Activated CD8-positive, alpha-beta T cell treated with anti-CD3 and anti-CD28 coated beads for 36 hours (primary cell): ENCODE measurements around the gene KIRREL3. TPM values are rescaled to one million over a fixed set of nuclear protein-coding genes. Genes with fewer than 3 reads are reported as not detected.

Source experiments
- ATAC-seq: fragments of 200-7000 bp; cut with Tn5 transposase; one replicate; pipeline ENCODE4 v1.10.0; 2021; ENCODE audit warnings: mild to moderate bottlenecking, moderate library complexity
- CTCF ChIA-PET: fragments of 350-600 bp; sonication (Branson Sonifier 250); formaldehyde crosslinking; loops from one replicate; lab custom pipeline; 2021; ENCODE audit warnings: antibody characterized with exemption; lab: Charles Lee
- POLR2A ChIA-PET: fragments of 350-600 bp; sonication (Branson Sonifier 250); formaldehyde crosslinking; loops from one replicate; lab custom pipeline; 2021; ENCODE audit warnings: antibody characterized with exemption; lab: Charles Lee
- DNase-seq: peaks from one replicate; pipeline ENCODE4 v3.0.0-alpha.2; 2020
- H3K27ac Mint-ChIP-seq: one replicate; pipeline ENCODE4 v1.8.0; 2021; ENCODE audit warnings: mild to moderate bottlenecking, mixed read lengths
- H3K27me3 Mint-ChIP-seq: one replicate; pipeline ENCODE4 v1.8.0; 2021; ENCODE audit warnings: mixed read lengths
- H3K36me3 Mint-ChIP-seq: one replicate; pipeline ENCODE4 v1.8.0; 2021; ENCODE audit warnings: low read depth, mixed read lengths
- H3K4me1 Mint-ChIP-seq: one replicate; pipeline ENCODE4 v1.8.0; 2021; ENCODE audit warnings: low read depth, mixed read lengths
- H3K4me3 Mint-ChIP-seq: one replicate; pipeline ENCODE4 v1.8.0; 2021; ENCODE audit warnings: mild to moderate bottlenecking, moderate library complexity, mixed read lengths
- H3K9me3 Mint-ChIP-seq: one replicate; pipeline ENCODE4 v1.8.0; 2021; ENCODE audit warnings: mixed read lengths
- intact Hi-C: fragments of 100-400 bp; cut with micrococcal nuclease; formaldehyde crosslinking; loops from one replicate; pipeline ENCODE4 v1.10.0; 2022
- total RNA-seq, 2 experiments: library from RNA; stranded (reverse); gene quantifications; one replicate each; pipeline ENCODE4 v1.2.3, GENCODE V29; 2021
- TF ChIP-seq, protein P1 (sequence below): fragments of 200-600 bp; IDR thresholded peaks from one replicate; pipeline ENCODE4 v1.8.0; 2022; ENCODE audit warnings: antibody characterized with exemption, mild to moderate bottlenecking

The KIRREL3 gene
- total RNA-seq, 2 experiments from 2014 or later: not detected

DNA sequence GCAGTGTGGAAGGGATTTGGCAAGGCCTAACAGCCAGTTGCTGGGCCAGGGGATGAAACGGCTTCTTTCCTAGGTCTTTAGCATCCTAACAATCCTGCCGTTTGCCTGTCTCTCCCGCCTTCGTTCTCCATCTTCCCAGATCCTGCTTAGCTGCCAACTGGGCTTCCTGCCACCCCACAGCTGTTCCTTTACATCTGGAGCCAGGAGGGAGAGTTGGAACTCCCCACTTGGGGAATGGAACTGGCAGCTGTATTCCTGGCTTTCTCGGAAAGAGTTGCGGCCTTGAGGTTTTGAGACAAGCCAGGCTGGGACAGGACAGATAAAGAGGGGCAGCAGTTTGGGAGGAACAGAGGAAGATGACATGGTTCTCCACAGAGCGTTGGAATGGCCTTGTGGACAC, 585.4 kb downstream of the KIRREL3 start:
- H3K36me3 Mint-ChIP-seq: peaks cover 7% of the 10 kb centered on the region
- CTCF ChIA-PET: no interaction called here

DNA sequence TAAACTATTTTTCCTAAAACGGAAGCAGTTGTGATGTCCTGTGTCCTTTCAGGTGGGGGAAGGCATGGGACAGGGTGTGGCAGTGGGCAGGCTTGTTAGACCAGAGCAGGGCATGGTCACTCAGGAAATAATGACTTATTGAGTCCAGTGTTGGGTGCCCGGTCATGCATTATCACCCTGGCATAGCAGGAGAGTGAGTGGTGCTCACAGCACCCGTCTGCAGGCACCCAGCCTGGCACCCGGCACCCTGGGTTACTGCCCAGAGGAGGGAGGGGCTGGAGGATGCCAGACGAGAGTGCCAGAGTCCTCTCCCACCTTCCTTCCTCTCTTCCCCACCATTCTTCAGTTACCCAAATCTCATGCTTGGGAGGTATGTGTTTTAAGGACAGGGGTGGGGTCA, 586.0 kb downstream of the KIRREL3 start:
- Mint-ChIP-seq H3K9me3 (no peaks in the 10 kb centered on the region), H3K27ac (no peak overlapping the region), H3K4me1 (peaks cover 11% of the 10 kb centered on the region), H3K36me3 (peaks cover 7% of the 10 kb centered on the region), H3K4me3 (no peak overlapping the region), H3K27me3 (peaks cover 1% of the 10 kb centered on the region)
- ATAC-seq: no peak
- no peak for DNase-seq
- ChIA-PET POLR2A (no interaction called here), CTCF (no interaction called here)
- TF ChIP-seq, protein P1, sequence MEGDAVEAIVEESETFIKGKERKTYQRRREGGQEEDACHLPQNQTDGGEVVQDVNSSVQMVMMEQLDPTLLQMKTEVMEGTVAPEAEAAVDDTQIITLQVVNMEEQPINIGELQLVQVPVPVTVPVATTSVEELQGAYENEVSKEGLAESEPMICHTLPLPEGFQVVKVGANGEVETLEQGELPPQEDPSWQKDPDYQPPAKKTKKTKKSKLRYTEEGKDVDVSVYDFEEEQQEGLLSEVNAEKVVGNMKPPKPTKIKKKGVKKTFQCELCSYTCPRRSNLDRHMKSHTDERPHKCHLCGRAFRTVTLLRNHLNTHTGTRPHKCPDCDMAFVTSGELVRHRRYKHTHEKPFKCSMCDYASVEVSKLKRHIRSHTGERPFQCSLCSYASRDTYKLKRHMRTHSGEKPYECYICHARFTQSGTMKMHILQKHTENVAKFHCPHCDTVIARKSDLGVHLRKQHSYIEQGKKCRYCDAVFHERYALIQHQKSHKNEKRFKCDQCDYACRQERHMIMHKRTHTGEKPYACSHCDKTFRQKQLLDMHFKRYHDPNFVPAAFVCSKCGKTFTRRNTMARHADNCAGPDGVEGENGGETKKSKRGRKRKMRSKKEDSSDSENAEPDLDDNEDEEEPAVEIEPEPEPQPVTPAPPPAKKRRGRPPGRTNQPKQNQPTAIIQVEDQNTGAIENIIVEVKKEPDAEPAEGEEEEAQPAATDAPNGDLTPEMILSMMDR: no peak
- intact Hi-C loops: loop anchor here (10.0 kb wide), 1 partner anchor 100 kb away; no protein-coding TSS in a partner anchor

More for the DNA sequence above, 585.4 kb downstream of the KIRREL3 start:
- ATAC-seq: no peak
- peaks cover 4% of the 10 kb centered on the region for H3K27me3 Mint-ChIP-seq
- intact Hi-C loops: loop anchor here (10.0 kb wide), 1 partner anchor 100 kb away; no protein-coding TSS in a partner anchor
- H3K27ac Mint-ChIP-seq: no peak overlapping the region
- peaks cover 16% of the 10 kb centered on the region for H3K4me1 Mint-ChIP-seq
- TF ChIP-seq, protein P1: no peak
- no peaks in the 10 kb centered on the region for H3K9me3 Mint-ChIP-seq
- no peak overlapping the region for H3K4me3 Mint-ChIP-seq
- POLR2A ChIA-PET: no interaction called here
- DNase-seq: no peak

DNA sequence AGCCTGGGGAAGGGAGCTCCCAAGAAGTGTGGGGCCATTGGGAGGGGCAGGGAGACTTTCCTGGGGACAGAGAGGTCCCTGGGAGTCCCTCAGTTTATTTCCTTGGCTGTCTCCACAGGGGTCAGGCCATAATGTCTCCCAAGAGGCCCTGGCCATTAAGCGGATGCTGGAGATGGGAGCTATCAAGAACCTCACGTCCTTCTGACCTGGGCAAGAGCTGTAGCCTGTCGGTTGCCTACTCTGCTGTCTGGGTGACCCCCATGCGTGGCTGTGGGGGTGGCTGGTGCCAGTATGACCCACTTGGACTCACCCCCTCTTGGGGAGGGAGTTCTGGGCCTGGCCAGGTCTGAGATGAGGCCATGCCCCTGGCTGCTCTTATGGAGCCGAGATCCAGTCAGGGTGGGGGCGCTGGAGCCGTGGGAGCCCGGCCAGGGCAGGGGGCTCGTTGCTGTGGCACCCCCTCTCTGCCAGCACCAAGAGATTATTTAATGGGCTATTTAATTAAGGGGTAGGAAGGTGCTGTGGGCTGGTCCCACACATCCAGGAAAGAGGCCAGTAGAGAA, 586.6 kb downstream of the KIRREL3 start:
- Mint-ChIP-seq H3K4me3 (no peak overlapping the region), H3K4me1 (peaks cover 11% of the 10 kb centered on the region), H3K36me3 (peaks cover 7% of the 10 kb centered on the region), H3K9me3 (no peaks in the 10 kb centered on the region), H3K27me3 (peaks cover 1% of the 10 kb centered on the region), H3K27ac (no peak overlapping the region)
- TF ChIP-seq, protein P1: no peak
- POLR2A ChIA-PET: no interaction called here
- ATAC-seq: no peak
- CTCF ChIA-PET: no interaction called here
- no peak for DNase-seq
- intact Hi-C loops: loop anchor here (10.0 kb wide), 1 partner anchor 99 kb away; no protein-coding TSS in a partner anchor

DNA sequence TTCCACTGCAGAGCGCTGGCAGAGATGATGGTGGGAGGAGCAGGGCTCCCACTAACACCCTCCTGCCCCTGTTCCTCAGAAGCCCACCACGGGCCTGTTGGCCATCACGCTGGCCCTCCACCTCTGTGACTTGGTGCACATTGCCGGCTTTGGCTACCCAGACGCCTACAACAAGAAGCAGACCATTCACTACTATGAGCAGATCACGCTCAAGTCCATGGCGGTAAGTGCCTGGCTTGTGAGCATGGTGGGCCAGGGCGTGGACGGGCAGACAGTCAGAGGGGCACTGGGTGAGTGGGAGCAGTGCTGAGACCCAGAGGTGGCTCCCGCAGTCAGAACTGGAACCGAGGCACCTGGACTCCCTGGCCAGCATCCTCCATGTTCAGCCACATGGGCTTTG, 587.1 kb downstream of the KIRREL3 start:
- TF ChIP-seq, protein P1: no peak
- no peak for DNase-seq
- Mint-ChIP-seq H3K36me3 (peaks cover 7% of the 10 kb centered on the region), H3K27ac (no peak overlapping the region), H3K27me3 (no peaks in the 10 kb centered on the region), H3K4me1 (peaks cover 11% of the 10 kb centered on the region), H3K4me3 (no peak overlapping the region), H3K9me3 (no peaks in the 10 kb centered on the region)
- intact Hi-C loops: loop anchor here (10.0 kb wide), 1 partner anchor 99 kb away; no protein-coding TSS in a partner anchor
- CTCF ChIA-PET: no interaction called here
- no peak for ATAC-seq
- POLR2A ChIA-PET: no interaction called here

DNA sequence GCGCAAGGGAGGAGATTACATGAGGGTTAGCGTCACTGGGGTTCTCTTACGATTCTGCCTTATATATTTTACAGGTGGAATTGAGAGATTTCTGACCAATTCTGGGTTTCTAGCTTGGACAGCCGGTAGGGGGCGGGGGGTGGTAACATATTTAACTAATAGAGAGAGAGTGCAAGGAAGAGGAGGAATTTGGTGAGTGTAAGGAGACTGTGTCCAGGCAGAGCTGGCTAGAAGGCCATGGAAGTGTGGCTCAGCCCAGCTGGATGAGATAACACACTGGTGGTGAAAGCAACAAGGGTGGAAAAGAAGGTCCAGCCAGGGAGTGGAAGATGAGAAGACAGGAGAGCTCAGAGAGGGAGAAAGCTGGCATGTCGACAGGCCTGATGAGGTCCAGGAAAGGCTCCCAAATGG, 588.6 kb downstream of the KIRREL3 start:
- ATAC-seq (no peak), DNase-seq (no peak)
- Mint-ChIP-seq H3K36me3 (peaks cover 7% of the 10 kb centered on the region), H3K4me3 (no peak overlapping the region), H3K9me3 (no peaks in the 10 kb centered on the region), H3K27ac (no peak overlapping the region), H3K4me1 (peaks cover 10% of the 10 kb centered on the region), H3K27me3 (no peaks in the 10 kb centered on the region)
- CTCF ChIA-PET: no interaction called here
- intact Hi-C loops: loop anchor here (10.0 kb wide), 1 partner anchor 97 kb away; no protein-coding TSS in a partner anchor
- TF ChIP-seq, protein P1: no peak
- POLR2A ChIA-PET: no interaction called here
